Activated CD4-positive, alpha-beta T cell treated with anti-CD3 and anti-CD28 coated beads, Interleukin-2, amount 50 U/mL, for 1 hour (primary cell): ENCODE results near the gene CCDC9B.

Source experiments
- DNase-seq: peaks from one replicate; pipeline ENCODE4 v3.0.0-alpha.2; 2020

Gene CCDC9B

GRCh38 chr15:40287505-40287904 is 53.2 kb downstream of the CCDC9B start:
- no peak for DNase-seq

- DNase-seq: no peak
Observed at GRCh38 chr15:40286794-40287193, 53.9 kb downstream of the CCDC9B start.

DNA sequence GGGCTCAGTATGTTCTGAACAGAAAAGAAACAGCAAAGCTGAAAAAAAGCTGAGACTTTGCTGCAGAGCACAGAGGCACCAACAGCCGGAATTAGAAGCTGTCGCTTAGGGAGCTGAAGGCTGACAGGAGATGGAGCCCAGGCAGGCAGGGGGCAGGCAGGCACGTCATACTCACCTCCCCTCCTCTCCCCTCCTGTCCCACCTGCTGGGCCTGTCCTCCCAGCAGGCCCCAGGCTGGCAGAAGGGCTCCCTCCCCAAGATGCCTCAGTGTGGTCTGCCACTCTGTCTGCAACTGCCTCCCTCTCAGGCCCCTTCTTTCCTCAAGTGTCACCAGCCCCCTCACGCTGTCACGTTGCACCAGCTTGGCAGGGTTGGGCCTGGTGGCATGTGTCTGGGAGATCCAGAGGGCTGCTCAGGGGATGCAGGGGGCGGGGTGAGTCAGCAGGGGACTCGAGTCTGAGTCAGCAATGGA is 54.6 kb downstream of the CCDC9B start:
- DNase-seq: no peak

DNA sequence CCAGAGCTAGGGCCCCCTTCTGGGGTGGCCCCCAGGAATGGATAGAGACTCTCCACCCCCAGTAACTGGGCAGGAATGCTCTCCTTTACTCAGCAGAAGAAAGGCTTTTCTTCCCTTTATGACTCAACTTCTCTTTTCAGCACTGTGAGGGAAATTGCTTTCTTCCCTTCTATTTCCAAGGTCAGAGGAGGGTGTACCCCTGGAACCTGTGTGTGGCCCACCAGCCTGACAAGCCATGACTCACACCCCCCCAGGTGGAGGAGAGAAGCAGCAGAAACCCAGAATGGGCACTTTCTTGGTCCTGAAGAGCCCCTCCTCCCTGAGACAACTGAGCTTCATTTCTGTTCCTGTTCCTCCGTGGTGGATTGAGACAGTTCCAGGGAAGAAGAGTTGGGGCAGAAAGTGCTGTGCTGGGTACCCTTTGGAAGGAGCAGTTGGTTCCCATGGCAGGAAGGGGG is 55.2 kb downstream of the CCDC9B start:
- no peak for DNase-seq

DNA sequence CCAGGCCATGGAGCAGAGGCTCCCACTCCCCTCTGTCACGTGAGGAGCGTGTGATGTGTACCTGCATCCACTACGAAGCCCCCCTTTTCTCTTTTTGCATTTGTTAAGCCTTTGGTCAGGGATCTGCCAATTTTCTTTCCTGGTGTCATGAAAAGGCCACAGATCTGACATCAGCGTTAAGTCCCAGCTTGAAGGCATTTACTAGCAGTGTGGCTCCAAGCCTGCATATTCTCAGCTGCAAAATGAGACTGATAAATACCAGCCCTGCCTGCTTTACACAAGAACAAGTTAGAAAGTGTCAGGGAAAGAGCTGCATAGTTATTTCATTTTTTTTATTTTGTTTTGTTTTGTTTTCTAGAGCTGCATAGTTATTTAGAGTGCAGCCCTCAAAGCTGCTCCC is 55.6 kb downstream of the CCDC9B start:
- no peak for DNase-seq

GRCh38 chr15:40283615-40284300 is 57.0 kb downstream of the CCDC9B start:
- DNase-seq: no peak

DNA sequence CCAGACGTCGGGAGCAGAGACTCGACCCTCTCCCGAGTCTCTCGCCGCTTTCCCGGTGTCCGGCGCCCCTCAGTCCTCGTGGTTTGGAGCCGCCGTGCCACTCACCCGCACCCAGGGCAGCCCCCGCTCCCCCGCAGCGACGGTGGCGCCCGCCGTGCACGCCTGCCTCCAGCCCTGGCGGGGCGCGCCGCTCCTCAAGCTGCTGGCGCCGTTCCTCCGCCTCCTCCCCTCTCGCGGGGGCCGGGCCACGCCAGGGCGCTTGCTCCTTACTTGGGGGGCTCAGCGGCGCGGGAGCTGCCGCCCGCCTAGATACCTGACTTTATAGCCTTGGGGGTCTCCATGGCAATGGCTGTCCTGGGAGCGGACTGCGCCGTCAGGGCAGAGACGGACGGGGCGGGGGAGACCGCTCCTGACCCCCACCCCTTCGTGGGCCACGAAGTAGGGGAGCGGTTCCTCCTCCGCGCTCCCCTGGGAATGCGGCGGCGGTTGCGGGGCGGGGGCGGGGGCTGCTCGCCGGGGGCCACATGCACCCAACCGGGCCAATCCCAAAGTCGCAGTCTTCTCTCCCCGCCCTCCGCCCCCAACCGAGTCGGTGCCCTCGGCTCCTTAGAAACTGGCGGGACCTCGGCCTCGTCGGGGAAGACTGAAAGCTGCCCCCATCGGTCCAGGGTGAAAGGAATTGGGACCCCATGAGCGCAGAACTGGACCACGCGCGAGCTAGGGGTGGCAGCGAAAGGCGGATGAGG is 57.7 kb downstream of the CCDC9B start, which contains the start of gene ANKRD63:
Gene ANKRD63, minus strand, starts transcription at position 196 of the 746 bp plus-strand sequence. CDS start 478 bp downstream, outside the sequence.
- peak; percentile 38 for DNase-seq

DNA sequence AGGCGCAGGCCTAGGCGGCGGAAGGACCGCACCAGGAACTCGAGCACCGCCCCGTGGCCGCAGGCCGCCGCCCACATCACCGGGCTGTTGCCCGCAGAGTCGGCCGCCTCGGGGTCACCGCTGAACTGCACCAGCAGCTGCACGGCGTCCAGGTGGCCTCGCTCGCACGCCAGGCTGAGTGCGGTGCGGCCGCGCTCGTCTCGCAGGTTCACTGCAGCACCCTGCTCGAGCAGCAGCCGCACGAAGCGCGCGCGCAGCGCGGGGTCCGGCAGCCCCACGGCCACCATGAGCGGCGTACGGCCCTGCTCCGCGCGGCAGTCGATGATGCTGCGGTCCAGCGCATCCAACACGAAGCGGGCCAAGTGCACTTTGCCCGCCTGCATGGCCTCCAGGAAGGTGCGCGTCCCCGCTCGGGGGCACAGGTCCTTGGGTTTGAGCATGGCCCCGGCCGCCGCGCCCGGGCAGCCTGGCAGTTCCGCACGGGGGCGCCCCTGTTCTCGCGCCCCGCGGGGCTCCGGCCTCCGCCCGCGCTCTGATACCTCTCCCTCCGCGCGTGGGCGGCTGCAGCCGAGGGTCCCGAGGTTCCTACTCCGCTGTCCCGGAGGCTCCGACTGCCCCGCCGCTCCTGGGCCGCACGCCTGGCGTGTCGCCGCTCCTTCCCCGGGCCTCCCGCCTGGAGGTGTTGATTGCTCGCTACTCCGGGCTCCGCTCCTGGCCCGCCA is 58.4 kb downstream of the CCDC9B start:
- DNase-seq: peak; percentile 46

- no peak for DNase-seq
Observed at GRCh38 chr15:40281801-40282146, 59.0 kb downstream of the CCDC9B start.
